Measurements from ENCODE around the gene PDZD11.

Gene PDZD11

DNA sequence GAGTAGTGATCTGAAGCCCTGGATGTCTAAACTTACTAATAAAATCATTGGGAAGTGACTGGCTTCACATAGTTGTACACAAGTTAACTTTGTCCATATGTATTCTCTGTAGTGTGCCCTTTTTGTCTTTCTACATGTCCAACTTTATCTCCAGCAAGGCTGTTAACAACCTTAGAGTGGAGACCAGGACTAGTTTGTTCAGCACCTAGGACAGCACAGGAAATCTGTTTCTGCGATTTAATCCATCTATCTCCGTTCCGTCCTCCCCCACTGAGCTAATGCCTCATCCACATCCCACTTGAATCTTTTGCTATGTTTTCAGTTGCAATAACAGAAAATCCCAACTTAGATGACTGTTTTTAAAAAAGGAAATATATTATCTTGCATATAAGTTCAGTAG lies 24.9 kb downstream of the PDZD11 start:
- Histone ChIP-seq H3K9me3 (ENCODE audit: control insufficient read depth, insufficient read depth, low read depth, low read length) (no peaks in the 10 kb centered on the region; the same call in 1 of the 2 replicates), H3K36me3 (ENCODE audit: control insufficient read depth in 2 of 2, insufficient read depth in 1 of 2, low read length in 2 of 2) (no peaks in the 10 kb centered on the region), H3K4me1 (ENCODE audit: control insufficient read depth, insufficient read depth, low read length) (no peaks in the 10 kb centered on the region), H3K4me3 (ENCODE audit: low read depth, low read length) (no peak overlapping the region), H3K27ac (ENCODE audit: extremely low read depth, low read depth, low read length) (no peak overlapping the region)
- CTCF ChIA-PET, result interaction anchor here (0.9 kb wide), 1 partner anchor 10 kb away, joined by 3 read pairs; no protein-coding TSS in a partner anchor
- POLR2A ChIA-PET, result no interaction called here
- TF ChIP-seq, protein P1, sequence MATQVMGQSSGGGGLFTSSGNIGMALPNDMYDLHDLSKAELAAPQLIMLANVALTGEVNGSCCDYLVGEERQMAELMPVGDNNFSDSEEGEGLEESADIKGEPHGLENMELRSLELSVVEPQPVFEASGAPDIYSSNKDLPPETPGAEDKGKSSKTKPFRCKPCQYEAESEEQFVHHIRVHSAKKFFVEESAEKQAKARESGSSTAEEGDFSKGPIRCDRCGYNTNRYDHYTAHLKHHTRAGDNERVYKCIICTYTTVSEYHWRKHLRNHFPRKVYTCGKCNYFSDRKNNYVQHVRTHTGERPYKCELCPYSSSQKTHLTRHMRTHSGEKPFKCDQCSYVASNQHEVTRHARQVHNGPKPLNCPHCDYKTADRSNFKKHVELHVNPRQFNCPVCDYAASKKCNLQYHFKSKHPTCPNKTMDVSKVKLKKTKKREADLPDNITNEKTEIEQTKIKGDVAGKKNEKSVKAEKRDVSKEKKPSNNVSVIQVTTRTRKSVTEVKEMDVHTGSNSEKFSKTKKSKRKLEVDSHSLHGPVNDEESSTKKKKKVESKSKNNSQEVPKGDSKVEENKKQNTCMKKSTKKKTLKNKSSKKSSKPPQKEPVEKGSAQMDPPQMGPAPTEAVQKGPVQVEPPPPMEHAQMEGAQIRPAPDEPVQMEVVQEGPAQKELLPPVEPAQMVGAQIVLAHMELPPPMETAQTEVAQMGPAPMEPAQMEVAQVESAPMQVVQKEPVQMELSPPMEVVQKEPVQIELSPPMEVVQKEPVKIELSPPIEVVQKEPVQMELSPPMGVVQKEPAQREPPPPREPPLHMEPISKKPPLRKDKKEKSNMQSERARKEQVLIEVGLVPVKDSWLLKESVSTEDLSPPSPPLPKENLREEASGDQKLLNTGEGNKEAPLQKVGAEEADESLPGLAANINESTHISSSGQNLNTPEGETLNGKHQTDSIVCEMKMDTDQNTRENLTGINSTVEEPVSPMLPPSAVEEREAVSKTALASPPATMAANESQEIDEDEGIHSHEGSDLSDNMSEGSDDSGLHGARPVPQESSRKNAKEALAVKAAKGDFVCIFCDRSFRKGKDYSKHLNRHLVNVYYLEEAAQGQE (tag by site-specific recombination; IDR thresholded peaks at IDR 0.05), result peak; percentile 91
- TF ChIP-seq ZNF248 (tag by site-specific recombination; IDR thresholded peaks at IDR 0.05) (no peak), ZNF146 (tag by site-specific recombination; IDR thresholded peaks at IDR 0.05) (no peak), ZNF302 (tag by site-specific recombination; IDR thresholded peaks at IDR 0.05; ENCODE audit: low read depth) (no peak)
- TF ChIP-seq, protein P2, sequence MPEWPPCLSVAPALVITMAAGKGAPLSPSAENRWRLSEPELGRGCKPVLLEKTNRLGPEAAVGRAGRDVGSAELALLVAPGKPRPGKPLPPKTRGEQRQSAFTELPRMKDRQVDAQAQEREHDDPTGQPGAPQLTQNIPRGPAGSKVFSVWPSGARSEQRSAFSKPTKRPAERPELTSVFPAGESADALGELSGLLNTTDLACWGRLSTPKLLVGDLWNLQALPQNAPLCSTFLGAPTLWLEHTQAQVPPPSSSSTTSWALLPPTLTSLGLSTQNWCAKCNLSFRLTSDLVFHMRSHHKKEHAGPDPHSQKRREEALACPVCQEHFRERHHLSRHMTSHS (tag by site-specific recombination; IDR thresholded peaks at IDR 0.05), result no peak

DNA sequence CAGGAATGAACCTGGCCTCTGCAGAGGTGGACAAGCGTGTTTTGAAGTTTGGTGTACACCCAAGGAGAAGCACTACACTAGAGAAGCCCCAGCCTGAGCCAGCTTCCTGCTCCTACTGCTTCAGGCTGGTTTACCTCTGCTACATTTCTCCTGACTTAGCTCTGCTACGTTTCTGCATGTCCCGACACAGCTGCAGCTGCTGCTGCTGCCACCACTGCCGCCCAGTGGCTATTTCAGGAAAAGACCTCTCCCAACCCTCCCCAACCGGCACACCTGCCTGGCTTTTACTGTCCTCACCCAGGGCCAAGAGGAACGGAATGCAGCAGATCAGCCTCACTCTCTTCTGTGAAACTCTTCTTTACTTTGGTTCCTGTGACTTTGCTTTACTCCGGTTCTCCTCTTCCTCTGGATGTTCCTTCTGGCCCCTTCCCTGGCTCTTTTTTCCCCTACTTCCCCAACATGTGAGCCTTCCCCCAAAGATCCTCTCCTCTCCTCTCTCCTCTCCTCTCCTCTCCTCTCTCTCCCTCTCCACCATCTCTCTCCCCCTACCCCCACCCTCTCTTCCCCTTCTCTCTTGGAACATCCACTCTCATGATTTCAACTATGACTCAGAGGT lies 26.7 kb downstream of the PDZD11 start:
- CTCF ChIA-PET, result interaction anchor here (0.6 to 2.3 kb wide), 12 partner anchors 9 to 864 kb away, joined by 3 to 18 read pairs (median 4); partner anchors contain the start of gene IGBP1
- H3K9me3 ChIP-seq (ENCODE audit: control insufficient read depth, insufficient read depth, low read depth, low read length), result no peaks in the 10 kb centered on the region; the same call in 1 of the 2 replicates
- H3K4me3 ChIP-seq (ENCODE audit: low read depth, low read length), result no peak overlapping the region
- no peaks in the 10 kb centered on the region for H3K4me1 ChIP-seq (ENCODE audit: control insufficient read depth, insufficient read depth, low read length)
- POLR2A ChIA-PET, result interaction anchor here (1.1 to 1.2 kb wide), 2 partner anchors 27 to 130 kb away, joined by 3 read pairs; partner anchors contain the start of genes IGBP1, KIF4A and PDZD11
- H3K36me3 ChIP-seq (ENCODE audit: control insufficient read depth in 2 of 2, insufficient read depth in 1 of 2, low read length in 2 of 2), result no peaks in the 10 kb centered on the region
- H3K27ac ChIP-seq (ENCODE audit: extremely low read depth, low read depth, low read length), result no peak overlapping the region
- TF ChIP-seq ZNF132 (tag by site-specific recombination; IDR thresholded peaks at IDR 0.05; ENCODE audit: borderline replicate concordance), result no peak
- TF ChIP-seq YY2 (tag by site-specific recombination; IDR thresholded peaks at IDR 0.05), result no peak
- TF ChIP-seq GLIS2 (tag by site-specific recombination; IDR thresholded peaks at IDR 0.05), result no peak
- TF ChIP-seq, protein P3, sequence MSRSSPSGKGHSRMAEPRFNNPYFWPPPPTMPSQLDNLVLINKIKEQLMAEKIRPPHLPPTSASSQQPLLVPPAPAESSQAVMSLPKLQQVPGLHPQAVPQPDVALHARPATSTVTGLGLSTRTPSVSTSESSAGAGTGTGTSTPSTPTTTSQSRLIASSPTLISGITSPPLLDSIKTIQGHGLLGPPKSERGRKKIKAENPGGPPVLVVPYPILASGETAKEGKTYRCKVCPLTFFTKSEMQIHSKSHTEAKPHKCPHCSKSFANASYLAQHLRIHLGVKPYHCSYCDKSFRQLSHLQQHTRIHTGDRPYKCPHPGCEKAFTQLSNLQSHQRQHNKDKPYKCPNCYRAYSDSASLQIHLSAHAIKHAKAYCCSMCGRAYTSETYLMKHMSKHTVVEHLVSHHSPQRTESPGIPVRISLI (tag by site-specific recombination; IDR thresholded peaks at IDR 0.05), result no peak
- TF ChIP-seq ZNF221 (tag by site-specific recombination; IDR thresholded peaks at IDR 0.05; ENCODE audit: borderline replicate concordance), result no peak
- TF ChIP-seq, protein P4, sequence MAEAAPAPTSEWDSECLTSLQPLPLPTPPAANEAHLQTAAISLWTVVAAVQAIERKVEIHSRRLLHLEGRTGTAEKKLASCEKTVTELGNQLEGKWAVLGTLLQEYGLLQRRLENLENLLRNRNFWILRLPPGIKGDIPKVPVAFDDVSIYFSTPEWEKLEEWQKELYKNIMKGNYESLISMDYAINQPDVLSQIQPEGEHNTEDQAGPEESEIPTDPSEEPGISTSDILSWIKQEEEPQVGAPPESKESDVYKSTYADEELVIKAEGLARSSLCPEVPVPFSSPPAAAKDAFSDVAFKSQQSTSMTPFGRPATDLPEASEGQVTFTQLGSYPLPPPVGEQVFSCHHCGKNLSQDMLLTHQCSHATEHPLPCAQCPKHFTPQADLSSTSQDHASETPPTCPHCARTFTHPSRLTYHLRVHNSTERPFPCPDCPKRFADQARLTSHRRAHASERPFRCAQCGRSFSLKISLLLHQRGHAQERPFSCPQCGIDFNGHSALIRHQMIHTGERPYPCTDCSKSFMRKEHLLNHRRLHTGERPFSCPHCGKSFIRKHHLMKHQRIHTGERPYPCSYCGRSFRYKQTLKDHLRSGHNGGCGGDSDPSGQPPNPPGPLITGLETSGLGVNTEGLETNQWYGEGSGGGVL (tag by site-specific recombination; IDR thresholded peaks at IDR 0.05), result peak; percentile 68
- TF ChIP-seq SP7 (tag by site-specific recombination; IDR thresholded peaks at IDR 0.05), result no peak
- TF ChIP-seq MEIS1 (CRISPR knock-in tag; IDR thresholded peaks at IDR 0.05; ENCODE audit: borderline replicate concordance), result no peak
- TF ChIP-seq HOXD13 (CRISPR knock-in tag; IDR thresholded peaks at IDR 0.05; ENCODE audit: borderline replicate concordance), result no peak
- TF ChIP-seq, protein P5, sequence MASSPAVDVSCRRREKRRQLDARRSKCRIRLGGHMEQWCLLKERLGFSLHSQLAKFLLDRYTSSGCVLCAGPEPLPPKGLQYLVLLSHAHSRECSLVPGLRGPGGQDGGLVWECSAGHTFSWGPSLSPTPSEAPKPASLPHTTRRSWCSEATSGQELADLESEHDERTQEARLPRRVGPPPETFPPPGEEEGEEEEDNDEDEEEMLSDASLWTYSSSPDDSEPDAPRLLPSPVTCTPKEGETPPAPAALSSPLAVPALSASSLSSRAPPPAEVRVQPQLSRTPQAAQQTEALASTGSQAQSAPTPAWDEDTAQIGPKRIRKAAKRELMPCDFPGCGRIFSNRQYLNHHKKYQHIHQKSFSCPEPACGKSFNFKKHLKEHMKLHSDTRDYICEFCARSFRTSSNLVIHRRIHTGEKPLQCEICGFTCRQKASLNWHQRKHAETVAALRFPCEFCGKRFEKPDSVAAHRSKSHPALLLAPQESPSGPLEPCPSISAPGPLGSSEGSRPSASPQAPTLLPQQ (tag by site-specific recombination; IDR thresholded peaks at IDR 0.05), result no peak
- TF ChIP-seq ZNF623 (tag by site-specific recombination; IDR thresholded peaks at IDR 0.05), result no peak
- peak; percentile 94 for TF ChIP-seq ZNF2 (tag by site-specific recombination; IDR thresholded peaks at IDR 0.05)
- TF ChIP-seq TRIM28 (IDR thresholded peaks at IDR 0.05; ENCODE audit: borderline replicate concordance, low read length), result peak; percentile 55; the same call in 1 of the 2 replicates
- TF ChIP-seq KLF7 (tag by site-specific recombination; IDR thresholded peaks at IDR 0.05; ENCODE audit: borderline replicate concordance), result no peak
- no peak for TF ChIP-seq SETDB1 (IDR thresholded peaks at IDR 0.05; ENCODE audit: insufficient read length, low read length)
- TF ChIP-seq ZNF473 (tag by site-specific recombination; IDR thresholded peaks at IDR 0.05), result no peak
- no peak for TF ChIP-seq SALL2 (tag by site-specific recombination; IDR thresholded peaks at IDR 0.05; ENCODE audit: borderline replicate concordance)
- TF ChIP-seq, protein P6, sequence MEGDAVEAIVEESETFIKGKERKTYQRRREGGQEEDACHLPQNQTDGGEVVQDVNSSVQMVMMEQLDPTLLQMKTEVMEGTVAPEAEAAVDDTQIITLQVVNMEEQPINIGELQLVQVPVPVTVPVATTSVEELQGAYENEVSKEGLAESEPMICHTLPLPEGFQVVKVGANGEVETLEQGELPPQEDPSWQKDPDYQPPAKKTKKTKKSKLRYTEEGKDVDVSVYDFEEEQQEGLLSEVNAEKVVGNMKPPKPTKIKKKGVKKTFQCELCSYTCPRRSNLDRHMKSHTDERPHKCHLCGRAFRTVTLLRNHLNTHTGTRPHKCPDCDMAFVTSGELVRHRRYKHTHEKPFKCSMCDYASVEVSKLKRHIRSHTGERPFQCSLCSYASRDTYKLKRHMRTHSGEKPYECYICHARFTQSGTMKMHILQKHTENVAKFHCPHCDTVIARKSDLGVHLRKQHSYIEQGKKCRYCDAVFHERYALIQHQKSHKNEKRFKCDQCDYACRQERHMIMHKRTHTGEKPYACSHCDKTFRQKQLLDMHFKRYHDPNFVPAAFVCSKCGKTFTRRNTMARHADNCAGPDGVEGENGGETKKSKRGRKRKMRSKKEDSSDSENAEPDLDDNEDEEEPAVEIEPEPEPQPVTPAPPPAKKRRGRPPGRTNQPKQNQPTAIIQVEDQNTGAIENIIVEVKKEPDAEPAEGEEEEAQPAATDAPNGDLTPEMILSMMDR (tag by site-specific recombination; IDR thresholded peaks at IDR 0.05), result peak; percentile 59; the same call in 1 of the 2 replicates
- TF ChIP-seq ZNF549 (tag by site-specific recombination; IDR thresholded peaks at IDR 0.05), result no peak
